GM18873 (cell line): Measurements from ENCODE around the gene CCDC9B.

ENCODE experiments used
- ATAC-seq: cut with Tn5 transposase; IDR thresholded peaks from one replicate; pipeline ENCODE4 v1.9.1; 2021; ENCODE audit warnings: mild to moderate bottlenecking, moderate library complexity, moderate number of reproducible peaks; ENCODE audit not compliant: unreplicated experiment, low FRiP score

Gene CCDC9B

DNA sequence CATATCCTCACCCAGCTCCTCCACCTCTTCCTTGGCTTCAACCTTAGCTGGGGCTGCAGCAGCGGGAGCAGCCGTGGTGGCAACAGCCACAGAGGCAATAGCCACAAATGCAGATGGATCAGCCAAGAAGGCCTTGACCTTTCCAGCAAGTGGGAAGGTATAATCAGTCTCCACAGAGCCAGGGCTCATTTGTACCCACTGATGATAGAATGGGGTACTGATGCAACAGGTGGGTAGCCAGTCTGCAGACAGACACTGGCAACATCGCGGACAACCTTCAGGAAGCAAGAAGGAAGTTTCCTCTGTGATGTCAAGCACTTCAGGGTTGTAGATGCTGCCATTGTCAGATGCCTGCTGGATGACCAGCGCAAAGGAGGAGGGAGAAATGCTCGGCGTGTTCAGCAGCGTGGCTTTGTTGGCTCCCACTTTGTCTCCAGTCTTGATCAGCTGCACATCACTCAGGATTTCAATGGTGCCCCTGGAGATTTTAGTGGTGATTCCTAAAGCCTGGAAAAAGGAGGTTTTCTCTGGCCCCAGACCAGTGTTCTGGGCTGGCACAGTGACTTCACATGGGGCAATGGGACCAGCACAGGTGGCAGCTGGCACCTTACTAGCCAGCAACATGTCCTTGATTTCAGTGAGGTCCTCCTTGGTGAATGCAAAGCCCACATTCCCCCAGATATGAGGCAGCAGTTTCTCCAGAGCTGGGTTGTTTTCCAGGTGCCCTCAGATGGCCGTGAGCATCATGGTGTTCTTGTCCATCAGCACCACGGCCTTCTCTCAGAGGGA, 28.2 kb downstream of the CCDC9B start:
- no peak for ATAC-seq

DNA sequence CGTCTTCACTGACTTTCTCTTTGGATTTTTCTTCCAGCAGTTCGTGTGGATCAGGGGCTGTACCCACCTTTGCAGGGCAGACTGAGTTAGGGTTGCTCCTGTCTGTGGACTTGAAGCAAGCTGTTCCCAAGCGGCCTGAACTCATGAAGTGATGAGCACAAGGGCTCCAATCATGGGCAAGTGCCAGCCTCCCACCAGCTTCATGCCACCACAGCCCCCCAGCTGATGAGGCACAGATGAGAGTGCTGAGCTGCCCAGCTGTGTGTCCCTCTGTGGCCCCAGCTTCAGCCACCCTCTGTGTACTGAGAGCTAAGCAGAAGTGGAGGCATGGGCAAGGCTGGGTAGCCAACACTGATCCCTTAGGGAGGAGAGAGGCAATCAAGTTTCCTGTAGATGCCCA, 29.7 kb downstream of the CCDC9B start:
- ATAC-seq: no peak

DNA sequence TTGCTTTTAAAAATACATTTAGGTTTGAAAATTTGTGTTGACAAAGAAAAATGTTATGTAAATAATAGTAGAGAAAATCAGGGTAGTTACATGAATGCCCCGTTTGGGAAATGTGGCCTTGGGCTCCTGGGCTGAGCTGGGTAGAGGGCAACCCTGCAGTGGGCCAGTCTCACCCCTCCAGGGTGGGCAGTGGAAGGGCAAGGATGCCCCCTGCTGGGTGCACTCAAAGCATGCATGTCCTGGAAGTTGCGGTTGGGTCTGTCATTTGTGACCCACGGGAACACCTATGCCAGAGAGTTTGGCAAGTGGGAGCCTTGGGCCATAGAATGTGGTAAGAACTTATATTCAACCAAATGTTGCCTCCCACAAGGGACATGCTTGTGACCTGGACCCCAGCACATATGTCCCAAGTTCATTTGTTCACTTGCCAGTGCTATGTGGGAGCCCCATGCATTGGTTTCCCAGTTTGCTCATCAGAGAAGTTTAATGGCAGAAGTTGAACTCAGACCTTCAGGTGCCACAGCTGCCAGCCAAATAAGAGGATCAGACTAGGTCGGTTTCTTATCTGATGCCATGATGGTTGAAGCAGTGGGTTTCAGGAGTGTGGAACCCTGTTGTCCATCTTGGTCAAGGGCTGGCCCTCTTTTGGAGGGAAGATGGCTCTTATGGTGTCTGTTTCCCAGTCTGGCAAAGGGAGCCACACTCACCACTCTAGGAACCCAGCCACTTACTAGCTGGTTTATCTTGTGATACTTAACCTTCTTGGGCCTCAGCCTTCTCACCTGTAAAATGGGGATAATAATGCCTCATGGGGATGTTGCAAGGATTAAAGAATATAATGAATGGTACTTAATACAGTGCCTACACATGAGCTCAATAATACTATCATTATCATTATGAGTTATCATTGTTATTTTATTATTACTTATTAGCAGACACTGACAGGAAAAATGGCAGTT, 30.5 kb downstream of the CCDC9B start:
- ATAC-seq: no peak

DNA sequence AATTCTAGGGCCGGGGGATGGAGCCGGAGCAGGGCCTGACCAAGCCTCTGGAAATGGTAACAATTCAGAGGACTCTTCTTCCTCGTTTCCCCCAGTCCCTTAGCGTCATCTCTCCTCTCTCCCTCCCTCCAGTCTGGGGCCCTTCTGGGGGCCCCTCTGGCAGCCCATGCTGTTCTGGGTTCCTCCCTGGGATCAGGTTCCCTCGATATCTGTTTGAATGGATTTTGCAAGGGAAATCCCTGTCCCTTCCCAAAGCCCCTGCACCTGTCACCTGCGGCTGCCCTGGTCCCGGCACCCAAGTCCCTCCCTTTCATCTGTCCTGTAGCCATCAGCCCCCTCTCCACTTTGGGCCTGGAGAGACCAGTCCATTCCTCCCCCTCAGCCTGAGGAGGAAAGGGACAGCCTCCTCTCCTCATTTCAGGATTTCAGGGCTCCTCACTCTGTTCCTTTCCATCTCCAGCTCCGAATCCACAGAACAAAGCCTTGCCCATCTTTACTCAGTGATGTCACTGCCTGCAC, 31.3 kb downstream of the CCDC9B start:
- ATAC-seq: no peak

- ATAC-seq: no peak
These were observed 33.1 kb downstream of the CCDC9B start, which contains the start of gene PLCB2 for GRCh38 chr15:40307421-40308211. Gene PLCB2, minus strand, starts transcription at chr15:40307935. Its CDS starts 263 bp downstream, at chr15:40307672.

DNA sequence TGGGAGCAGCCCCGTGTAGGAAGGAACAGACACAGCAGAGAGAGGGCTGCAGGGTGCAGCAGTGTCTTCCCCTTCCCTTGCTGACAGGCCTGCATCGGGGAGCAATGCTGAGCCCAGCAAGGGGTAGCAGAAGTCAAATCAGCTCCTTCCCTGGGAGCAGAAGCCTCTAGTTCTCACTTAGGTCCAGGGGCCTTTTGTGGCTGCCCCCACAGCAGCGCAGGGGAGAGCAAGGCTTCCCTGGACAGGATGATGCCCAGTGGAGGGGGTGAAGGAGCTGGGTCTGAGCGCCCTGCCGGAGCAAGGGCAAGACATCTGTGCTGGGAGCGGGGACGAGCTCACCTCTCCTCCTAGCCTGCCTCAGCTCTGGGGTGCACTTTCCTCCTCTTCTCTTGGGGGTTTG, 33.8 kb downstream of the CCDC9B start:
- ATAC-seq: no peak

- no peak for ATAC-seq
These were observed 34.4 kb downstream of the CCDC9B start for GRCh38 chr15:40306371-40306770.

- ATAC-seq: no peak
These were observed 35.5 kb downstream of the CCDC9B start for GRCh38 chr15:40305281-40305680.

- ATAC-seq: no peak
These were observed 37.2 kb downstream of the CCDC9B start for GRCh38 chr15:40303576-40303975.

DNA sequence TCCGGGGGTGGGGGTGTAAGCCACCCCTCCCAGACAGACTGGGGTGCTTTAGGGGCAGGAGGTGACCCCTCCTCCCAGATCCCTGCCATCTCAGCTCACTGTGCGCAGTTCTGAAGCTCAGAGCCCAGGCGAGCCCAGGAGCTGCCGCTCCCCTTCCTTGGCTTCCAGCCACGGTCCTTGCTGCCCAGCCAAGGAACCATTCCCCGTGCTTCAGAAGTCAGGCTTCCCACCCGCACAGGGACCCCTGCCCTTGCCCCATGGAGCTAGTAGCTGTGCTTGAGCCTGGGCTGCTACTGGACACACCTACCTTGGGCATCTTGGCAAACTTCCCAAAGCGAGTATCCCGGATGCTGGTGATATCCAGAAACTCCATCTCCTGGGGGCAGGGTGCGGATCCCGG, 37.8 kb downstream of the CCDC9B start:
- no peak for ATAC-seq

- no peak for ATAC-seq
These were observed 38.4 kb downstream of the CCDC9B start for GRCh38 chr15:40302288-40302886.

GRCh38 chr15:40301467-40302179, 39.1 kb downstream of the CCDC9B start:
- no peak for ATAC-seq

DNA sequence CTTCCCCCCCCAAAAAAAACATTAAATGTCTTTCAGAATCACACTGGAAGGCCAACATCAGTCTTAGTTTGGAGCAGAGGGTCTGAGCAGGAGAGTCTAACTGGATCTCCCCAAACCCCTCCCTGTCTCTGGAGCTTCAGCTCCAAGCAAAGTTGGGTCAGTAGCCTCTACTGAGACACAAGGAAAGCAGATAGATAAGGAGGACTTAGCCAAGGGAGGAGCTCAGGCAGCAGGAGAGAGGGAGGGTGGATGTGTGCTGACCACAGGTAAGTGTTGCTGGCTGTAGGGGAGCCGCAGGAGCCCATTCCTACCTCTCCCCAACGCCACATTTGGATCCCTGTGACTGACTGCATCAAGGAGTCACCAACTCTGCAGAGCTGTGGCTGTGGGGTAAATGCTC, 40.0 kb downstream of the CCDC9B start:
- no peak for ATAC-seq

DNA sequence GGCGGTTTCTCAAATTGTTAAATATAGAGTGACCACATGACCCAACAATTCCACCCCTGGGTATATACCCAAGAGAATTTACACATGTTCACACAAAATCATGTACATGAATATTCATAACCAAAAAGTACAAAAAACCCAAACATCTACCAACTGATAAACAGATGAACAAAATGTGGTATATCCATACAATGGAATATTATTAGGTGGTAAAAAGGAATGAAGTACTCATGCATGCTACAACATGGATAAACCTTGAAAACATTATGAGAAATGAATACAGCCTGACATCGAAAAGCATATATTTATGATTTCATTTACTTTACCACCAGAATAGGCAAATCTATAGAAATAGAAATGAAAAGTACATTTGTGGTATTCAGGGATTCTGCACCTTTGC, 40.4 kb downstream of the CCDC9B start:
- no peak for ATAC-seq

DNA sequence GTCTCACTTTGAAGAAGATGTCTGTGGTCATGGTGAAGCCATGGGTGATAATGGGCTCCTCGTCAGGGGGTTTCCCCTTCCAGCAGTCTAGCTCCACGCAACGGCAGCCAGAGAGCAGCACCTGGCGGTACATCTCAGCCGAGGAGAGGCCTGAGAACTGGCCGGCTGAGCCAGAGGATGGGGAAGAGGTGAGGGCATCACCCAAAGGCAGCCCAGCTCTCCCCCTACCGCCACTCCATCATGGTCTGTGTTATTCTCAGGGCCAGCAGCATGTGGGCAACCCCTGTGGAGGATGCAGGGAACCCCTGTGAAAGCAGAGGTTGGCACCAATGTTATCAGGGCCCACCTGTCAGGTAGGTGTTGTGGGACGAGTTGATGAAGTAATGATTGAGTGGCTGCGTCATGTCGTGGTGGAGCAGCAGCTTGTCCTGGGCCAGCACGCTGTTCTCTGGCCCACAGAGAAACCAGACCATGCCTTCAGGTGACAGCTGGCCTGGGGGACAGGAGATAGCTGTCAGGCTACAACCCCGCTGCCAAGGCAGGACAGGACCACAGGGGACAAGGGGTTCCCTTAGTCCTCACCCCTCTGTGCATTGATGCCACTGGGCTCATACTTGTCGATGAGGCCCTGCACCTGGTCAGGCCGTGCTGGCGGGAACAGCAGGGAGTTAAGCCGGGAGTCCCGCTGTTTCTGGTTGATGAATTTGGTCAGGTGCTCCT, 42.4 kb downstream of the CCDC9B start:
- ATAC-seq: no peak

DNA sequence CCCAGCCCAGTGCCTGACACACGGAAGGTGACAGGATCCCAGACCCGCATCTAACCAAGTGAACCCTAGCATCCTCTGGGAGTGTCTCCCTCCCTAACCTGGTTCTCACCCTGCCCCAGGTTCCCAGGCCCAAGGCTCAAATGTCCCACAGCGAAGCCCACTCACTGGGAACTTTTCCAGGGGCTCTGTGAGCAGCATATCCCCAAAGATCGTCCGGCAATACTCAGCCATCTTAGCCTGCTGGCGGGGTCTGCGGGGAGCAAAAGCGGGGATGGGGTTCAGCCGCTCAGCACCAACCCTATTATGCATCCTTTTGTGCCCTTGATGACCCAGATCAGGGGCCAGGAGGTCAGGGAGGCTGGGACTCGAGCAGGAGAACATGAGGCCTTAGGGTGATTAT, 43.4 kb downstream of the CCDC9B start:
- no peak for ATAC-seq

GRCh38 chr15:40296561-40297230, 44.0 kb downstream of the CCDC9B start:
- no peak for ATAC-seq

DNA sequence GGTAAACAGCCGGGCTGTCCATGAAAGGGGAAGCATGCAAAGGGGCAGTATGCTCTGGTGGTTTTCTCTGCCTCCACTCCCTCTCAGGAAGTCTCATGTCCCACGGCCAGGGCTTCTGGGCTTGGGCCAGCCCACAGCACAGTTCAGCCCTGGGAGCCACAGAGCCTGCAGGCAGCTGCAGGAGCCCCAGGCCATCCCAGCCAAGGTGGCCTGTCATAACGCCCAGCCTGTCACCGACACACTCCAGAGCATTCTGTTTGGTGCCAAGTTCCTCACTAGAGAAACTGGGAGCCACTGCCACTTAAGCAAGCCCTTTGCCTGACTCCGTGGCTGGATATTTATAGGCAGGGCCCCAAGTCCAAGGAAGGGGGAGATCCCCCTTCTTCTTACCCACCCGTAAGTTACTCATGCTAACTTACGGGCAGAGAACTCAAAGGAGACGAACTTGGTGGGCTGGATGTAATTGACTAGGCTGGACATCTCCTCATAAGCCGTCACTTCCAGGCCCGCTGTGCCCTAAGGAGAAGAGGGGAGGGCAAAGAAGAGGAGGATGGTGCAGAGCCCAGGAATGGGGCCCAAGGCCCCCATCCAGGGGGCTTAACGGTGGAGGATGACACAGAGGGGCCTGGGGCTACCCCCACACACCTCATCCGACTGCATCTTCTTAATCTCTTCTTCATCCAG, 44.7 kb downstream of the CCDC9B start:
- no peak for ATAC-seq
